ENCODE results near the gene HPSE2.
"Not testable (repeated sequence)": the region's sequence is repeated elsewhere in the genome, so short reads cannot be mapped to it uniquely, and the experiment has no call there.

HPSE2 gene

GRCh38 chr10:98569853-98570252 lies 665.8 kb downstream of the HPSE2 start:
- no peak overlapping the region for H3K4me3 ChIP-seq (ENCODE audit: low read length)
- no peak for TF ChIP-seq CTCF (conservative IDR thresholded peaks at IDR 0.05; ENCODE audit: low read length)
- DNase-seq (ENCODE audit: low read depth): no peak

- TF ChIP-seq CTCF (conservative IDR thresholded peaks at IDR 0.05; ENCODE audit: low read length): no peak
- no peak for DNase-seq (ENCODE audit: low read depth)
- no peak overlapping the region for H3K4me3 ChIP-seq (ENCODE audit: low read length)
Observed at GRCh38 chr10:98568551-98568950, 667.1 kb downstream of the HPSE2 start.

GRCh38 chr10:98567391-98568133 lies 668.1 kb downstream of the HPSE2 start:
- no peak overlapping the region for H3K4me3 ChIP-seq (ENCODE audit: low read length)
- no peak for TF ChIP-seq CTCF (conservative IDR thresholded peaks at IDR 0.05; ENCODE audit: low read length)
- DNase-seq (ENCODE audit: low read depth): peak; percentile 8

- no peak for TF ChIP-seq CTCF (conservative IDR thresholded peaks at IDR 0.05; ENCODE audit: low read length)
- no peak overlapping the region for H3K4me3 ChIP-seq (ENCODE audit: low read length)
- DNase-seq (ENCODE audit: low read depth): no peak
Observed at GRCh38 chr10:98563811-98564210, 671.8 kb downstream of the HPSE2 start.

GRCh38 chr10:98560565-98560964 lies 675.1 kb downstream of the HPSE2 start:
- no peak overlapping the region for H3K4me3 ChIP-seq (ENCODE audit: low read length)
- DNase-seq (ENCODE audit: low read depth): no peak
- TF ChIP-seq CTCF (conservative IDR thresholded peaks at IDR 0.05; ENCODE audit: low read length): no peak

- TF ChIP-seq CTCF (conservative IDR thresholded peaks at IDR 0.05; ENCODE audit: low read length): no peak
- H3K4me3 ChIP-seq (ENCODE audit: low read length): no peak overlapping the region
- DNase-seq (ENCODE audit: low read depth): peak; percentile 26
Observed at GRCh38 chr10:98556061-98556460, 679.6 kb downstream of the HPSE2 start.

GRCh38 chr10:98555021-98555619 lies 680.5 kb downstream of the HPSE2 start:
- TF ChIP-seq CTCF (conservative IDR thresholded peaks at IDR 0.05; ENCODE audit: low read length): no peak
- no peak overlapping the region for H3K4me3 ChIP-seq (ENCODE audit: low read length)
- no peak for DNase-seq (ENCODE audit: low read depth)

- H3K4me3 ChIP-seq (ENCODE audit: low read length); DNase-seq (ENCODE audit: low read depth): not testable (repeated sequence)
Observed at GRCh38 chr10:98541561-98541960, 694.1 kb downstream of the HPSE2 start.
